SK-N-SH (cell line): ENCODE results near the gene PDGFB. TPM values are rescaled to one million over a fixed set of nuclear protein-coding genes. Genes with fewer than 3 reads are reported as not detected.

Experiments
- CTCF ChIA-PET: fragments of 300-600, 350-600 bp; formaldehyde crosslinking; extraction: SDS; loops from one replicate; lab custom pipeline; 2021; lab: Yijun Ruan, JAX
- POLR2A ChIA-PET: fragments of 350-600 bp; sonication (Branson Sonifier 250); formaldehyde crosslinking; extraction: SDS; loops from one replicate; lab custom pipeline; 2020; ENCODE audit warnings: antibody characterized with exemption, inconsistent platforms; lab: Yijun Ruan, JAX
- DNase-seq: peaks from one replicate; pipeline ENCODE4 v3.0.0; 2012
- H2AFZ ChIP-seq: fragments of 200-600 bp; sonication (generic); 2 replicates; pipeline ENCODE4 v1.8.1; 2016; ENCODE audit warnings: antibody characterized with exemption, mild to moderate bottlenecking, low read depth
- H3F3A ChIP-seq: fragments of 200-600 bp; sonication (generic); replicated peaks from 2 replicates; pipeline ENCODE3; 2016; ENCODE audit warnings: antibody characterized with exemption, mild to moderate bottlenecking; ENCODE audit not compliant: insufficient read depth
- H3K27ac ChIP-seq, 2 experiments: fragments of 200-500 bp in 1 of 2; fragments of 200-600 bp in 1 of 2; sonication (Bioruptor generic) in 1 of 2; sonication (generic), shearing (Covaris generic) in 1 of 2; 2 replicates each; pipeline versions ENCODE4 v1.5.1 to v1.6.1; 2014 to 2016; ENCODE audit warnings: low read depth in 2 of 2, inconsistent platforms in 1 of 2, low read length in 1 of 2, mild to moderate bottlenecking in 1 of 2, mixed read lengths in 1 of 2
- H3K27me3 ChIP-seq: fragments of 200-600 bp; sonication (generic), shearing (Covaris generic); 2 replicates; pipeline ENCODE4 v1.6.1; 2016; ENCODE audit warnings: mixed run types; ENCODE audit not compliant: insufficient read depth
- H3K36me3 ChIP-seq, 2 experiments: fragments of 200-500 bp in 1 of 2; fragments of 200-600 bp in 1 of 2; sonication (Bioruptor generic) in 1 of 2; sonication (generic) in 1 of 2; replicated peaks in 1 of 2; 2 replicates each; pipeline versions ENCODE3 to v1.5.1; 2014 to 2016; ENCODE audit warnings: low read length in 1 of 2, mild to moderate bottlenecking in 1 of 2; ENCODE audit not compliant: insufficient read depth in 2 of 2, control insufficient read depth in 1 of 2
- H3K4me1 ChIP-seq, 2 experiments: fragments of 200-500 bp in 1 of 2; fragments of 200-600 bp in 1 of 2; sonication (Bioruptor generic) in 1 of 2; sonication (generic), shearing (Covaris generic) in 1 of 2; 2 replicates each; pipeline versions ENCODE4 v1.5.1 to v1.6.1; 2014 to 2016; ENCODE audit warnings: low read depth in 1 of 2, low read length in 1 of 2, mixed run types in 1 of 2; ENCODE audit not compliant: insufficient read depth in 2 of 2, control insufficient read depth in 1 of 2
- H3K4me2 ChIP-seq: fragments of 200-600 bp; sonication (generic), shearing (Covaris generic); 2 replicates; pipeline ENCODE4 v1.6.1; 2017; ENCODE audit warnings: mixed run types
- H3K4me3 ChIP-seq, 2 experiments: fragments of 200-500 bp in 1 of 2; fragments of 200-600 bp in 1 of 2; sonication (Bioruptor generic) in 1 of 2; sonication (generic), shearing (Covaris generic) in 1 of 2; 2 replicates each; pipeline versions ENCODE4 v1.5.1 to v1.8.1; 2014 to 2016; ENCODE audit warnings: low read depth in 2 of 2, inconsistent platforms in 1 of 2, low read length in 1 of 2, mild to moderate bottlenecking in 1 of 2, mixed read lengths in 1 of 2, moderate library complexity in 1 of 2
- H3K79me2 ChIP-seq: fragments of 200-600 bp; sonication (generic); 2 replicates; pipeline ENCODE4 v1.8.1; 2017; ENCODE audit warnings: mild to moderate bottlenecking; ENCODE audit not compliant: insufficient read depth
- H3K9ac ChIP-seq: fragments of 200-600 bp; sonication (generic); 2 replicates; pipeline ENCODE4 v1.6.1; 2017; ENCODE audit warnings: mixed run types
- H3K9me2 ChIP-seq: fragments of 200-600 bp; sonication (generic); 2 replicates; pipeline ENCODE4 v1.6.1; 2017; ENCODE audit warnings: mixed run types
- H3K9me3 ChIP-seq: fragments of 200-600 bp; sonication (generic); 2 replicates; pipeline ENCODE4 v1.6.1; 2017; ENCODE audit warnings: mixed run types, mild to moderate bottlenecking, moderate library complexity
- H4K20me1 ChIP-seq: fragments of 200-600 bp; sonication (generic); 2 replicates; pipeline ENCODE4 v1.6.1; 2017; ENCODE audit warnings: mild to moderate bottlenecking, mixed run types; ENCODE audit not compliant: insufficient read depth
- CHD2 ChIP-seq: fragments of 150-350 bp; IDR thresholded peaks from 2 replicates; pipeline ENCODE4 v1.6.1; 2018; ENCODE audit warnings: low read length; ENCODE audit not compliant: partially characterized antibody
- CTCF ChIP-seq: fragments of 200-600 bp; sonication (generic); IDR thresholded peaks from 2 replicates; pipeline ENCODE4 v1.6.1; 2017; ENCODE audit warnings: antibody characterized with exemption, mild to moderate bottlenecking, moderate library complexity
- EZH2phosphoT487 ChIP-seq: fragments of 200-600 bp; sonication (generic); IDR thresholded peaks from 2 replicates; pipeline ENCODE4 v1.6.1; 2017; ENCODE audit warnings: low read depth, mixed run types, mild to moderate bottlenecking, antibody characterized with exemption, moderate library complexity, borderline replicate concordance
- FOSL2 ChIP-seq: IDR thresholded peaks from 2 replicates; pipeline ENCODE4 v1.4.0; 2012; ENCODE audit warnings: low read depth, mild to moderate bottlenecking, moderate library complexity, borderline replicate concordance
- GABPA ChIP-seq: IDR thresholded peaks from 2 replicates; pipeline ENCODE4 v1.4.0; 2012; ENCODE audit warnings: low read depth, mild to moderate bottlenecking
- JUND ChIP-seq: IDR thresholded peaks from 2 replicates; pipeline ENCODE4 v1.4.0; 2012
- MXI1 ChIP-seq: IDR thresholded peaks from 2 replicates; pipeline ENCODE4 v1.6.1; 2012; ENCODE audit warnings: mild to moderate bottlenecking, low read depth, low read length, improper control_type of control experiment
- PBX3 ChIP-seq: IDR thresholded peaks from 2 replicates; pipeline ENCODE4; 2012
- REST ChIP-seq: IDR thresholded peaks from 2 replicates; pipeline ENCODE4 v1.6.1; 2012; ENCODE audit warnings: mild to moderate bottlenecking, low read depth, low read length, moderate library complexity
- RFX5 ChIP-seq: IDR thresholded peaks from 2 replicates; pipeline ENCODE4 v1.6.1; 2012; ENCODE audit warnings: mild to moderate bottlenecking, improper control_type of control experiment, low read length
- SIN3A ChIP-seq: IDR thresholded peaks from 2 replicates; pipeline ENCODE4 v1.6.1; 2012; ENCODE audit warnings: low read depth, mild to moderate bottlenecking, low read length, moderate library complexity, borderline replicate concordance
- SMC3 ChIP-seq: IDR thresholded peaks from 2 replicates; pipeline ENCODE4 v1.6.1; 2012; ENCODE audit warnings: low read depth, low read length, improper control_type of control experiment
- TCF12 ChIP-seq: IDR thresholded peaks from 2 replicates; pipeline ENCODE4 v1.4.0; 2012
- USF1 ChIP-seq: IDR thresholded peaks from 2 replicates; pipeline ENCODE4 v1.4.0; 2012; ENCODE audit warnings: low read depth, borderline replicate concordance
- USF2 ChIP-seq: fragments of 150-350 bp; IDR thresholded peaks from 2 replicates; pipeline ENCODE4 v1.6.1; 2017; ENCODE audit warnings: antibody characterized with exemption, low read length, low read depth, borderline replicate concordance
- YY1 ChIP-seq: IDR thresholded peaks from 2 replicates; pipeline ENCODE4 v1.4.0; 2012; ENCODE audit warnings: low read depth, mild to moderate bottlenecking
- WGBS: methylation state at CpG from one replicate; pipeline ENCODE4 v1.1.6; 2017; ENCODE audit warnings: low lambda C conversion rate; 5-methylcytosine and 5-hydroxymethylcytosine counted together
- polyA plus RNA-seq, 3 experiments: library from polyadenylated mRNA; depleted of rRNA; stranded (reverse); fragments of >200 nt; gene quantifications; 2 replicates each; pipeline ENCODE4 v1.2.3, GENCODE V29; 2012

Gene PDGFB
- polyA plus RNA-seq, 1 of the 3 experiments (the other 2 are of a cell fraction) = 0.44 TPM

GRCh38 chr22:39179401-39179827 lies 65.4 kb downstream of the PDGFB start:
- Histone ChIP-seq H3K27ac (no peak overlapping the region), H3K36me3 (no peaks in the 10 kb centered on the region), H3K9me3 (no peaks in the 10 kb centered on the region), H3K4me2 (no peak overlapping the region), H3K9me2 (no peaks in the 10 kb centered on the region), H3K9ac (no peak overlapping the region), H4K20me1 (no peaks in the 10 kb centered on the region), H2AFZ (no peak overlapping the region), H3K27me3 (no peaks in the 10 kb centered on the region), H3K4me1 (peaks cover under 1 to 2% of the 10 kb centered on the region in 2 experiments; a peak in 2 of 4 replicates), H3K79me2 (no peaks in the 10 kb centered on the region), H3K4me3 (no peak overlapping the region), H3F3A (peaks cover 4% of the 10 kb centered on the region)
- TF ChIP-seq SMC3 (no peak), MXI1 (no peak), SIN3A (no peak), TCF12 (no peak), REST (no peak), FOSL2 (no peak), PBX3 (no peak), EZH2phosphoT487 (no peak), JUND (no peak), USF1 (no peak), USF2 (no peak), RFX5 (no peak), CTCF (no peak), YY1 (no peak), CHD2 (no peak), GABPA (no peak)
- CTCF ChIA-PET = interaction anchor here (1.3 kb wide), 1 partner anchor 8 kb away, joined by 3 read pairs; no protein-coding TSS in a partner anchor
- 82% methylated on average over 3 of the region's 6 CpGs for WGBS
- POLR2A ChIA-PET = interaction anchor here (0.9 kb wide), 1 partner anchor 140 kb away, joined by 3 read pairs; the partner anchor contains the start of gene RPL3
- no peak for DNase-seq
